HepG2 (cell line): Measurements from ENCODE around the gene NUDCD3.

ENCODE experiments used
- MBNL3 ChIP-seq: fragments of 250-450 bp; sonication (Bioruptor Pico); conservative IDR thresholded peaks from 2 replicates; pipeline ENCODE4 v1.8.0; 2022; ENCODE audit warnings: mild to moderate bottlenecking, inconsistent platforms
- POLR2A ChIP-seq, 2 experiments: IDR thresholded peaks; 2 replicates each; pipeline ENCODE4 v1.6.1; 2011; ENCODE audit warnings: low read depth in 2 of 2, low read length in 2 of 2, mild to moderate bottlenecking in 1 of 2, moderate library complexity in 1 of 2; ENCODE audit not compliant: insufficient read depth in 1 of 2
- TARDBP ChIP-seq: sonication (generic); formaldehyde crosslinking; IDR thresholded peaks from 2 replicates; pipeline ENCODE4 v1.8.0; 2022; ENCODE audit warnings: mild to moderate bottlenecking, missing genetic modification reagents
- TF ChIP-seq, protein P1 (sequence below): IDR thresholded peaks from 2 replicates; pipeline ENCODE4 v1.6.1; 2016; ENCODE audit warnings: missing biosample characterization, missing genetic modification reagents, low read depth
- TF ChIP-seq, protein P2 (sequence below): sonication (generic); formaldehyde crosslinking; IDR thresholded peaks from 2 replicates; pipeline ENCODE4 v1.5.0; 2020; ENCODE audit warnings: mild to moderate bottlenecking, missing genetic modification reagents, moderate library complexity

- TF ChIP-seq, protein P1, sequence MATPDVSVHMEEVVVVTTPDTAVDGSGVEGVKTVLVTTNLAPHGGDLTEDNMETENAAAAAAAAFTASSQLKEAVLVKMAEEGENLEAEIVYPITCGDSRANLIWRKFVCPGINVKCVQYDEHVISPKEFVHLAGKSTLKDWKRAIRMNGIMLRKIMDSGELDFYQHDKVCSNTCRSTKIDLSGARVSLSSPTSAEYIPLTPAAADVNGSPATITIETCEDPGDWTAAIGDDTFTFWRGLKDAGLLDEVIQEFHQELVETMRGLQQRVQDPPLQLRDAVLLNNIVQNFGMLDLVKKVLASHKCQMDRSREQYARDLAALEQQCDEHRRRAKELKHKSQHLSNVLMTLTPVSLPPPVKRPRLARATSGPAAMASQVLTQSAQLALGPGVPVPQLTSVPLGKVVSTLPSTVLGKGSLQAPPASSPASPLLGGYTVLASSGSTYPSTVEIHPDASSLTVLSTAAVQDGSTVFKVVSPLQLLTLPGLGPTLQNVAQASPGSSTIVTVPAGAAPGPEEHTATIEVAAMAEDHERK (CRISPR knock-in tag) = no peak
- TF ChIP-seq POLR2A (IDR thresholded peaks at IDR 0.05; ENCODE audit: insufficient read depth in 1 of 2, low read depth in 2 of 2, low read length in 2 of 2) (no peak), MBNL3 (CRISPR knock-in tag) (no peak), TARDBP (CRISPR knock-in tag) (no peak)
- TF ChIP-seq, protein P2, sequence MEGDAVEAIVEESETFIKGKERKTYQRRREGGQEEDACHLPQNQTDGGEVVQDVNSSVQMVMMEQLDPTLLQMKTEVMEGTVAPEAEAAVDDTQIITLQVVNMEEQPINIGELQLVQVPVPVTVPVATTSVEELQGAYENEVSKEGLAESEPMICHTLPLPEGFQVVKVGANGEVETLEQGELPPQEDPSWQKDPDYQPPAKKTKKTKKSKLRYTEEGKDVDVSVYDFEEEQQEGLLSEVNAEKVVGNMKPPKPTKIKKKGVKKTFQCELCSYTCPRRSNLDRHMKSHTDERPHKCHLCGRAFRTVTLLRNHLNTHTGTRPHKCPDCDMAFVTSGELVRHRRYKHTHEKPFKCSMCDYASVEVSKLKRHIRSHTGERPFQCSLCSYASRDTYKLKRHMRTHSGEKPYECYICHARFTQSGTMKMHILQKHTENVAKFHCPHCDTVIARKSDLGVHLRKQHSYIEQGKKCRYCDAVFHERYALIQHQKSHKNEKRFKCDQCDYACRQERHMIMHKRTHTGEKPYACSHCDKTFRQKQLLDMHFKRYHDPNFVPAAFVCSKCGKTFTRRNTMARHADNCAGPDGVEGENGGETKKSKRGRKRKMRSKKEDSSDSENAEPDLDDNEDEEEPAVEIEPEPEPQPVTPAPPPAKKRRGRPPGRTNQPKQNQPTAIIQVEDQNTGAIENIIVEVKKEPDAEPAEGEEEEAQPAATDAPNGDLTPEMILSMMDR = no peak
Observed at GRCh38 chr7:44455155-44455554, 35.3 kb downstream of the NUDCD3 start.
